ENCODE data around the gene GRB7.

DNA sequence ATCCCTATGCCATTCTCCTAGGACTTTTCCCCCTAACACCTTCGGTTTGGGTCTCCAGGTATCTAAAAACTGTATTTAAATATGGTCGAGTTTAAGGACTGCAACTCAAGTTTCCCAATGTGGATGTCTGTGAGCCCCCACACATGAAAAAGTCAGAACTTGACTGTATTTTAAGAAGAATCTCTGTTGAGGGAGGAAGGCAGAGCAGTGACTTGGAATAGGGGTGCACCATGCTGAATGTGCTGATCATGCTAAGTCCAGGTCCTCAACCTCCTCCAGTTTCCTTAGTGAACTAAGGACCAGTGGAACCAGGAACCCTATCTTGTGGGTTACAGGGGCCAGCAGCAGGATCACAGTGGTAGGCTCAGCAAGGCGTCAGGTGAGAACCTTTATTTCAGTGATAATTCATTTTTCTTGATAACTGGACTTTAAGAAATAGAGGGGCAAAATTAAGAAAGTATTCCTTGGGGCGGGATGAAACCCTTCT, 19.5 kb downstream of the GRB7 start:
- no peak for TF ChIP-seq POLR2A (IDR thresholded peaks at IDR 0.05; ENCODE audit: low read depth, low read length)
- no peak for TF ChIP-seq TAF1 (IDR thresholded peaks at IDR 0.05; ENCODE audit: low read depth, low read length)
- TF ChIP-seq POLR2AphosphoS5 (IDR thresholded peaks at IDR 0.05; ENCODE audit: low read depth, low read length): no peak

Measured in GM12891 (cell line).